Stimulated activated naive CD8-positive, alpha-beta T cell treated with anti-CD3 and anti-CD28 coated beads, Interleukin-15, amount 100 ng/mL, for 72 hours (primary cell): ENCODE data around the gene AGTRAP.
A peak's percentile ranks its signal among the peaks of the same experiment; 100 is the strongest.

Experiments
- ATAC-seq: fragments of 150-1000 bp; cut with Tn5 transposase; 2 replicates; pipeline ENCODE4 v1.10.0; 2021; ENCODE audit warnings: mild to moderate bottlenecking, moderate library complexity
- DNase-seq, 2 donors: peaks; one replicate each; pipeline ENCODE4 v3.0.0; 2021 to 2022
- H3K27ac Mint-ChIP-seq, 2 donors: one replicate each; pipeline ENCODE4 v1.8.0; 2022; ENCODE audit warnings: mild to moderate bottlenecking in 2 of 2, mixed read lengths in 2 of 2, moderate library complexity in 2 of 2
- H3K27me3 Mint-ChIP-seq: one replicate; pipeline ENCODE4 v1.8.0; 2022; ENCODE audit warnings: mixed read lengths
- H3K4me1 Mint-ChIP-seq: one replicate; pipeline ENCODE4 v1.8.0; 2022; ENCODE audit warnings: mild to moderate bottlenecking, mixed read lengths
- H3K4me3 Mint-ChIP-seq, 2 donors: one replicate each; pipeline ENCODE4 v1.8.0; 2022; ENCODE audit warnings: mild to moderate bottlenecking in 2 of 2, mixed read lengths in 2 of 2, moderate library complexity in 1 of 2
- H3K9me3 Mint-ChIP-seq, 2 donors: one replicate each; pipeline ENCODE4 v1.8.0; 2022; ENCODE audit warnings: mixed read lengths in 2 of 2

The AGTRAP gene

DNA sequence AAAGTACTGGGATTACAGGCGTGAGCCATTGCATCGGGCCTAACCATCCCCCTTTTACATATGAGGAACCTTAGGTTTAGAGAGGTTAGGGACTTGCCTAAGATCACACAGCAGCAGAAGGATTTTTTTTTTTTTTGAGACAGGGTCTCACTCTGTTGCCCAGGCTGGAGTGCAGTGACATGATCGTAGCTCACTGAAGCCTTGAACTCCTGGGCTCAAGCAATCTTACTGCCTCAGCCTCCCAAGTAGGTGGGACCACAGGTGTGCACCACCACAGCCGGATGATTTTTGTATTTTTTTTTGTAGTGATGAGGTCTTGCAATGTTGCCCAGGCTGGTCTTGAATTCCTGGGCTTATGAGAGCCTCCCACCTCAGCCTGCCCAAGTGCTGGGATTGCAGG is 23.9 kb downstream of the AGTRAP start:
- no peaks in the 10 kb centered on the region for H3K9me3 Mint-ChIP-seq
- no peak overlapping the region for H3K4me3 Mint-ChIP-seq
- peaks cover 15% of the 10 kb centered on the region for H3K4me1 Mint-ChIP-seq
- H3K27ac Mint-ChIP-seq: no peak overlapping the region
- ATAC-seq: no peak
- no peak for DNase-seq
- H3K27me3 Mint-ChIP-seq: peaks cover 41% of the 10 kb centered on the region

DNA sequence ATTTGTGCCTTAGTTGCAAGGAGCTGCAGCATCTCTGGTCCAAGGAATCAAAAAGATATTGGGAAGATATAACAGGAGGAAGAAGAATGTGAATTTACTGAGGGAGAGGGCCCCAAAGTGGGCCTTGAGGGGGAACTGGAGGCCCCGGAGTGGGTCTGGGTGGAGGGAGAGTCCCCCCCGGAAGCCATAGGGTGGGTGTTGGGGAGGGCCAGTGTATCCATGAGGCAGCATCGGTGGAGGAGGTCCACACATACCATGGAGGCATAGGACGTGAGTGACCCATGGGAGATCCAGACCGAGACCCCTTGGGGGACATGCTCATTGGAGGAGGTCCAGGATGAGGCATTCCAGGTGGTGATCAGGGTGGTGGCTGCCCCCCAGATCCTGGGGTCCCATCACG is 25.3 kb downstream of the AGTRAP start:
- ATAC-seq (no peak), DNase-seq (no peak)
- Mint-ChIP-seq H3K4me1 (peaks cover 15% of the 10 kb centered on the region), H3K27ac (no peak overlapping the region), H3K9me3 (no peaks in the 10 kb centered on the region), H3K27me3 (peaks cover 41% of the 10 kb centered on the region), H3K4me3 (no peak overlapping the region)

DNA sequence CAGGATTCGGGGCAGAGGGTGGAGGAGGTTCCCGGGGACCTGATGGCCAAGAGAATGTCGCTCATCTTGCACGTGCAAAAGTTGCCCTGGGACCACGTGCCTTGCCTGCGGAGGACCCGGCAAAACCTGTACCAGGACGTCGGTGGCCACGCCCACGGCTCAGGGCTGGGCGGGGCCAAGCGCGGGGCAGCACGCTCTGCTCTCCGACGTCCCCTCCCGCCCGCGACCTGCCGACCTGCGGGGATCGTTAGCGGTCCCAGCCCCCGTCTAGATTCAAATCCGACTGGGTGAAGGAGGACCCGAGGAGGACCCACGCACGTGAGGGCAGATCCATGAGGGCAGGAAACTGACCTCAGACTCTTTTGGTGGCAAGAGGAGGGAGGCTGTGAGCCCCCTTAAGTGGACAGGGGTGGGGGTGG is 26.1 kb downstream of the AGTRAP start, which contains the start of gene C1orf167:
Gene C1orf167 (plus strand): TSS at position 206 of the 419 bp plus-strand sequence. CDS start 2,208 bp downstream, outside the sequence.
- no peak within 1 kb of the TSS for H3K27ac Mint-ChIP-seq
- peaks cover 15% of the 10 kb centered on the region for H3K4me1 Mint-ChIP-seq
- DNase-seq (no peak), ATAC-seq (peak; percentile 43)
- H3K9me3 Mint-ChIP-seq: no peaks in the 10 kb centered on the region
- H3K27me3 Mint-ChIP-seq: peaks cover 41% of the 10 kb centered on the region
- peak within 1 kb of the TSS in 1 of 2 donors; percentile 39 for H3K4me3 Mint-ChIP-seq

DNA sequence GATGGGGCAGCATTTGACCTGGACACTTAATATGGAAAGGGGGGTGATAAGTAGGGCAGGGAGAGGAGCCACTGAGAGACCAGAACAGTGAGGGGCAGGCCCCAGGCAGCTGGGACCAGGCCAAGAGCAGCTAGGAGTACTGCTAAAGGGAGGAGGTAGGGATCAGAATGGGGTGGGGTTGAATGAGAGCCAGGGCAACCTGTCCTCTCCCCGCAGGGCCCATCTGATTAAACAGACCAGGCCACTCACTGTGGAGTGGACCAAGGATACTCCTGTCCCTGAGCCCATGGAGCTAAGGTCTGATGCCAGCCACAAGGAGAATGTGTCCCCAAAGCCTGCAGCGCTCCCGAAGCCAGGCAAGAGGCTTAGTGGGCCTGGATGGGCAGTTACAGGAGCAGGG is 28.2 kb downstream of the AGTRAP start:
- no peak overlapping the region for H3K4me3 Mint-ChIP-seq
- no peak overlapping the region for H3K27ac Mint-ChIP-seq
- peaks cover 41% of the 10 kb centered on the region for H3K27me3 Mint-ChIP-seq
- no peak for DNase-seq
- no peak for ATAC-seq
- H3K9me3 Mint-ChIP-seq: no peaks in the 10 kb centered on the region
- peaks cover 15% of the 10 kb centered on the region for H3K4me1 Mint-ChIP-seq

DNA sequence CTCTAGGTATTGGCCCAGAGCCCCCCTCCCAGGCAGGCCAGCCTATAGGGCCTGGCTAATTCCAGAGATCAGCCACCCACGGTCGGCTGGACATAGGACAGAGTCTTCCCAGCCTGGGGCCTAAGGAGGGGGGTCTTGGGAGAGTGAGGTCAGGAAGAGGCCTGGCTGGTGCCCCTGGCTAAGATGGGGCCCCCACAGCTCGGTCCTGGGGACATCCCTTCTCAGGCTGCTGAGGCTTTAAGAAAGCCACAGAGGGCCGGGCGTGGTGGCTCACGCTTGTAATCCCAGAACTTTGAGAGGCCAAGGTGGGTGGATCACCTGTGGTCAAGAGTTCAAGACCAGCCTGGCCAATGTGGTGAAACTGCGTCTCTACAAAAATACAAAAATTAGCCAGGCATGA is 28.6 kb downstream of the AGTRAP start:
- ATAC-seq: no peak
- no peak for DNase-seq
- Mint-ChIP-seq H3K9me3 (no peaks in the 10 kb centered on the region), H3K27me3 (peaks cover 41% of the 10 kb centered on the region), H3K27ac (no peak overlapping the region), H3K4me3 (no peak overlapping the region), H3K4me1 (peaks cover 15% of the 10 kb centered on the region)

DNA sequence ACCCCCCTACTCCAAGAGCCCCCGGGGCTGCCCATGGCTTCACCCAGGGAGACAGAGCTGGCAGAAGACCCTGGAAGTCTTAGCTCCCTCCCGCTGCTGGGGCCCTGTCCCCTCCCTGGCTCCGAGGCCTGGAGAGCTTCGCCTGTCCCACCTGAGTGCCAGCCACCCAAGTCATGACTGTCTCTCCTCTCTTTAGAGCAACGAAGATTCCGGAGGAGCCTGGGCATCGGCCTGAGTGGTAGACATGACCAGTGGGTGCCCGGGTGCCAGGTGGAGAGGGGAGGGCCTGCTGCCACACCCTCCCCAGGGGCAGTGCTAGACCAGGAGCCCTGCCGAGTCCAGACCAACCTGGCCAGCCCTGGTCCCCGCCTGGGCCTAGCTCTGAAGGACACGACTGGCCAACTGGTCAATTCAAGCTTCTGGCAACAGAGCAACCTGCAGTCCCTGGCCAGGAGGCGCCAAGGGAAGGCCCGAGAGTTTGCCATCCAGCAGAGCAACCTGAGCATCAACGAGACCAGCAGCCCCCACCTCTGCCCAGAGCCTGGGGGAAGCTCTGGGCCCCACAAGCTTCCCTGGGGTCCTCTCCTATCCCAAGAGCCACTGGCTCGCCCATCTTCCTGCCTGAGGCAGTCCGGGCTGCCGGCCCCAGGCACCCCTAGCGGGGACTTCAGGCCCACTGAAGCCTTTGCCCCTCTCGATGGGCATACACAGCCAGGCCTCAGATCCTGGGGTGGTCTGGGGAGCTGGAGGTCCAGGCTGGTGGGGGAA is 29.9 kb downstream of the AGTRAP start:
- Mint-ChIP-seq H3K27me3 (peaks cover 32% of the 10 kb centered on the region), H3K27ac (no peak overlapping the region), H3K4me3 (no peak overlapping the region), H3K4me1 (peaks cover 15% of the 10 kb centered on the region), H3K9me3 (no peaks in the 10 kb centered on the region)
- DNase-seq: no peak
- no peak for ATAC-seq

DNA sequence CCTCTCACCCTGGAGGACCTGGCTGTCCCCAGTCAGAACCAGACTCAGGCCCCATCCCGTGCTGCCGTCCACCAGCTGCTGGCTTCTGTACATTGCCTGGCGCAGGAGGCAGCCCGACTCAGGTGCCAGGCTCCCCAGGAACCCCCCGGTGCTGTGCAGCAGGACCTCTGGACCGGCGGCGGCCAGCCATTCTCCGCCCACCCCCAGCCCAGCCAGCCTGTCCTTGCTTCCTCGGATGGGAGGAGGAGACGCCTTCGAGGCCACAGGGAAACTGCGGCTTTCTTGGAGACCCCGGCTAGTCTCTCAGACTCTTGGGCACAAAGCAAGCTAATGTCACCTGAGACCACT is 30.5 kb downstream of the AGTRAP start:
- ATAC-seq: no peak
- H3K4me1 Mint-ChIP-seq: peaks cover 13% of the 10 kb centered on the region
- H3K27ac Mint-ChIP-seq: no peak overlapping the region
- H3K9me3 Mint-ChIP-seq: no peaks in the 10 kb centered on the region
- DNase-seq: no peak
- H3K27me3 Mint-ChIP-seq: peaks cover 26% of the 10 kb centered on the region
- no peak overlapping the region for H3K4me3 Mint-ChIP-seq

DNA sequence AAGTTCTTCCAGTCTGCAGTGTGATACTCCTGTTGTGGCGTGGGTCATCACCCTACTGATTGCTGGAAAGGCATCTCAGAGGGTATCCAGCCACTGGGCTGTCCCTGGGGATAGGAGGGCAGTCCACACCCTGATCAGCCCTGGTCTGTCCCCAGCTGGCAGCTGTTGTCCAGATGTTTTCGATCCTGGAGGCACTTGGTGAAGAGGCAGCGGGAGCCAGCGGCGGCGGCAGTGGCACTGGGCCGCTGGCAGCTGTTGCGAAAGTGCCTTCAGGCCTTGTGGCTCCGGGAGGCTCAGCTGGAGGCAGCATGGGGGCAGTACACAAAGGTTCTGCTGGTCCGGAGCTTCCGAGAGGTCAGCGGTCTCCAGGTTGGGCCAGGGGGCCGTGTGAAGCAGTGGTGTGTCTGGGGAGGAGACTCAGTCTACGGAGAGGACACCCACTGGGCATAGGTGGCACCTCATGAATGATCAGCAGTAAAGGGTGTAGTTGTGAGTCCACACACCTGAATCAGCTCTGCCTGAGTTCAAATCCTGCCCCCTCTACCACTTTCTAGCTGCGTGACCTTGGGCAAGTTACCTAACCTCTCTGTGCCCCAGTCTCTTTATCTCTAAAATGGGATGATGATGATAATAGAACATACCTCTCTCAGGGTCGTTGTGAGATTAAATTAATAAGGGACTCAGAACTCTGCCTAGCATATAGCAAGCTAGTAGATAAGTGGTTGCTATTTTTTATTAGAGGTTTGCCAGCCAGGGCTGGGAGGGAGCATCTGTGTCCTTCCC is 32.2 kb downstream of the AGTRAP start:
- Mint-ChIP-seq H3K27me3 (peaks cover 9% of the 10 kb centered on the region), H3K9me3 (no peaks in the 10 kb centered on the region), H3K4me1 (no peaks in the 10 kb centered on the region), H3K27ac (no peak overlapping the region), H3K4me3 (no peak overlapping the region)
- ATAC-seq (no peak), DNase-seq (no peak)

DNA sequence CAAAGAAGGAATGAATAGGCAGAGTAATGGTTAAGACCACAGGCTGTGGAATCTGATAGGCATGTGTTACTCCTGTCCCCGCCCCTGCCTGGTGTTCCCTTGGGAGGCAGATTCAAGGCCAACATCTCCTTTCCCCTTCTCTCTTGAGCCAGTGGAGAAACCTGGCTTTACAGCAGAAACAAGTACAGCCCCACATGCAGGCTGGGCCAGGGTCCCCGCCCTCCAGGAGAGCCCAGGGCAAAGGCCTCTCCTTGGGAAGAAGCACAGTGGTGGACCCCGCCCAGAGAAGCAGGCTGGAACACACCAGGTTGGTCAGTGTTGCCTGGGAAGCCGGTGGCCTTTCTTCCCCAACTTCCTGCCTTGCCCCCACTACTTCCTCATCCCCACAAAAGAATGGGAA is 32.9 kb downstream of the AGTRAP start:
- H3K27me3 Mint-ChIP-seq: peaks cover 2% of the 10 kb centered on the region
- ATAC-seq: no peak
- DNase-seq: no peak
- no peak overlapping the region for H3K4me3 Mint-ChIP-seq
- no peaks in the 10 kb centered on the region for H3K4me1 Mint-ChIP-seq
- H3K27ac Mint-ChIP-seq: no peak overlapping the region
- H3K9me3 Mint-ChIP-seq: no peaks in the 10 kb centered on the region

DNA sequence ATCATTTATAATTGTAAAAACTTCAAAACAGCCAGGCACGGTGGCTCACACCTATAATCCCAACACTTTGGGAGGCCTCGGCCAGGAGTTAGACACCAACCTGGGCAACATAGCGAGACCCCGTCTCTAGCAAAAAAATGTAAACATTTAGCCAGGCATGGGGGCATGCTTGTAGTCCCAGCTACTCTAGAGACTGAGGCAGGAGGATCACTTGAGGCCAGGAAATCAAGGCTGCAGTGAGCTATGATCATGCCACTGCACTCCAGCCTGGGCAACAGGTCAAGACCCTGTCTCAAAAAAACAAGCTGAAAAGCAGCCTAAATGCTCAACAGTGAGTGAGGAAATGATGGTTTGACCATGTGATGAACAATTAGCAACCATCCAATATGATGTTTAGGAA is 33.3 kb downstream of the AGTRAP start:
- no peaks in the 10 kb centered on the region for H3K9me3 Mint-ChIP-seq

DNA sequence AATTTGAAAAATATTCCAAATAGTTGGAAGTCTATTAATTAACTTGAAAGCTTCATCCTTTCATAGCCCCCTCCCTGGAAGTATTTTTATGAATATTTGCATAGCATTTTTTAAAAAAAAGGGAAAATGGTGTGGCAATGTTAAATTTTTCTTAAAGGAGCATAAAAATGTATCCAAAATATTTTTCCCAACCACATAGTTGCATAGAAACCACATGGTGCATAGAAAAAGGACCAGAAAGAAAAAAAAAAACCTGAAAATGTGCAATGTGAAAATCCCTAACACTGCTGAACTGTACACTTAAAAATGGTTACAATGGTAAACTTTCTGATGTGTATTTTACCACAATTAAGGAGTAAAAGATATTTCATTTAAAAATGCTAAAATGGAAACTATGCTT is 34.1 kb downstream of the AGTRAP start:
- H3K27ac Mint-ChIP-seq: no peak overlapping the region
- H3K9me3 Mint-ChIP-seq: no peaks in the 10 kb centered on the region
- ATAC-seq: no peak
- H3K4me1 Mint-ChIP-seq: no peaks in the 10 kb centered on the region
- no peak overlapping the region for H3K4me3 Mint-ChIP-seq
- DNase-seq: no peak
- no peaks in the 10 kb centered on the region for H3K27me3 Mint-ChIP-seq

More for the DNA sequence above, 33.3 kb downstream of the AGTRAP start:
- Mint-ChIP-seq H3K27ac (no peak overlapping the region), H3K27me3 (no peaks in the 10 kb centered on the region), H3K4me3 (no peak overlapping the region), H3K4me1 (no peaks in the 10 kb centered on the region)
- no peak for ATAC-seq
- no peak for DNase-seq

DNA sequence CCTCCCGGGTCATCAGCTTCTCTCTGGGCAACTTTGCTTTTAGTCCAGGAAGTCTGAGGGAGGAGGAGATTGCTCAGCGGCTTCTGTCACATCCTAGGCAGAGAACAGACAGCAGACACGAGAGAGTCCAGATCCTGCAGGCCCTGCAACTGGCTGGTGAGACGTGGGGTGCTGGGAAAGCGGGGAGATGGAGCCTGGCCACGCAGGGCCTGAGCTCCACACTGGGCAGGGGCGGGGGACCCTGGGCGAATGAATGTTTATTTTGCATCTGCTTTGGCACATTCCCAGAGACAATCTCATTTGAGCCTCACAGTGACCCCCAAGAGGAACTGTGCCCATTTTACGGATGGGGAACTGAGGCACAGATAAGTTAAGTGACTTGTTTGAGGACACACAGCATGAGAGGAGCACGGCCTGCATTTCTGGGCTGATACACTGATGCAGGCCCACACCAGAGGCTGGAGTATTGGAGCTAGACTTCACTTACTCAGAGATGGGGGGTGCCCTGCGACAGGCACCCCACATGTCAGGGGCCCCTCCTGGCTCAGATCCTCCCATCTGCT is 35.6 kb downstream of the AGTRAP start:
- Mint-ChIP-seq H3K27me3 (no peaks in the 10 kb centered on the region), H3K9me3 (no peaks in the 10 kb centered on the region), H3K4me1 (no peaks in the 10 kb centered on the region), H3K27ac (no peak overlapping the region), H3K4me3 (no peak overlapping the region)
- DNase-seq (no peak), ATAC-seq (no peak)

DNA sequence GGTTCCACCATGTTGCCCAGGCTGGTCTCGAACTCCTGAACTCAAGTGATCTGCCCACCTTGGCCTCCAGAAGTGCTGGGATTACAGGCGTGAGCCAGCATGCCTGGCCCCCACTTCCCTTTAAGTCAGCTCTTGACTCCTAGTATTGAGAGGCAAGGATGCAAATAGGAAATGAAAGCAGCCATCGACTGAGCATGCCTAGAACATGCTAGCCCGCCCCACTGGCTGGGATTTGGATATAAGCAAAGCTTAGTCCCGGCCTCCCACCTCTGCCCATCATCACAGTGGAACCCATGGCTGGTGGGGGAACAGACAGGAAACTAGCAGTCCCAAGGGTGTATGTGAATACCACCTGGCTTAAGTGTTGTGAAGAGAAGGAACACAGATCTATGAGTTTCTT is 36.5 kb downstream of the AGTRAP start:
- no peak overlapping the region for H3K4me3 Mint-ChIP-seq
- no peaks in the 10 kb centered on the region for H3K27me3 Mint-ChIP-seq
- H3K4me1 Mint-ChIP-seq: no peaks in the 10 kb centered on the region
- H3K9me3 Mint-ChIP-seq: no peaks in the 10 kb centered on the region
- DNase-seq: no peak
- ATAC-seq: no peak
- no peak overlapping the region for H3K27ac Mint-ChIP-seq

DNA sequence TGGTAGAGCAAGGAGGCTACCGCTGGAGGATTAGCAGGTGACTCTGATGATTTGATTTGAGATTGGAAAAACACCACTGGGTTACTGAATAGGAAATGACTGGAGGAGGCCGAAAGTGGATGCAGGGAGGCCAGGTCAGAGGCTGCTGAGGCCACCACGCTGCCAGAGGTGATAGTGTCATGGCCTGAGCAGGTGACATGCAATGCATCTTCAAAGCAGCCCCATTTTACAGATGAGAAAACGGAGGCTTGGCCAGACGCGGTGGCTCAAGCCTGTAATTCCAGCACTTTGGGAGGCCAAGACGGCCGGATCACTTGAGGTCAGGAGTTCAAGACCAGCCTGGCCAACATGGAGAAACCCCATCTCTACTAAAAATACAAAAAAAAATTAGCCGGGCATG is 38.8 kb downstream of the AGTRAP start:
- H3K4me1 Mint-ChIP-seq: no peaks in the 10 kb centered on the region
- ATAC-seq (no peak), DNase-seq (no peak)
- H3K4me3 Mint-ChIP-seq: no peak overlapping the region
- H3K27me3 Mint-ChIP-seq: no peaks in the 10 kb centered on the region
- no peaks in the 10 kb centered on the region for H3K9me3 Mint-ChIP-seq
- H3K27ac Mint-ChIP-seq: no peak overlapping the region

DNA sequence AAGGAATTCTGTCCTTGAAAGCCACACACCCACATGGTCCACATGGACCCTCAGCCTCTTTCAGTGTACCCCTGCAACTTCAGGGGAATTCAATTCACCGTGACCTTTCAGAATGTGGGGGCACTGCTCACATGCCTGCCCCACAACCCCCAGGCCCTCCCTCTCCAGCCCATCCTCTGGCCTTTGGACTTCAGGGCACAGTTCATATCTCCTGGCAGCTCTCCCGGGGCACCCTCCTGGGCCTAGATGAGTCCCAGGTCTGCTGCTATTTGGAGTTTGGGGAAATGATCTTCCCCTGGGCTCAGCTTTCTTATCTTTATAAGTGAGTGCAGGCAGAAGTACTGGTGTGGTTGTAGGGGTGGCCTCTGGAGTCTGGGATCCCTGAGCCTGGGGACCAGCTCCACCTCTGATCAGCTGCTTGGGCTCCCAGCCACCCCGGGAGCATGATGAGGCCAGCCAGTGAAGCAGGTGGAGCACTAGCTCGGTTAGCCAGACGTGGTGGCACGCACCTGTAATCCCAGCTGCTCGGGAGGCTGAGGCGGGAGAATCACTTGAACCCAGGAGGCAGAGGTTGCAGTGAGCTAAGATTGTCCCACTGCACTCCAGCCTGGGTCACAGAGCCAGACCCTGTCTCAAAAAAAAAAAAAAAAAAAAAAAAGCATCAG is 41.9 kb downstream of the AGTRAP start:
- Mint-ChIP-seq H3K4me1 (no peaks in the 10 kb centered on the region), H3K4me3 (no peak overlapping the region), H3K27ac (no peak overlapping the region), H3K9me3 (no peaks in the 10 kb centered on the region), H3K27me3 (no peaks in the 10 kb centered on the region)
- no peak for DNase-seq
- ATAC-seq: no peak

DNA sequence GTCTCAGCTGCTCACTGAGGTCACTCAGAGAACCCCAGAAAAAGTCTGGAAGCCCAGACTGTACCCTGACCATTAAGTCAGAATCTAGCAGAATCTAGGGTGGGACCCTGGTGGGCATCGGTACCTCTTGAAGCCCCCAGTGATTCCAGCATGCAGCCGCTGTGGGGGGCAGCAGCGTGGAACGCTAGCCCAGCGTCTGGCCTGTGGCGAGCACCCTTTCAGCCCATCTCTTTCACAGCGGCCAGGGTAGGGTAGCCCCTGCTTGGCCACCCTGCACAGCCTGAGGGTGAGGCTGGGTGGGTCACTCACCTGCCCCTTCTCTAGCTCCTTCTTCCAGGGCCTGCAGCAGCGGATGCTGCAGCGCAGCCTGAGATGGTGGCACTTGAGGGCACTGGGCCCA is 42.4 kb downstream of the AGTRAP start:
- ATAC-seq (no peak), DNase-seq (no peak)
- no peaks in the 10 kb centered on the region for H3K27me3 Mint-ChIP-seq
- H3K9me3 Mint-ChIP-seq: no peaks in the 10 kb centered on the region
- H3K4me1 Mint-ChIP-seq: no peaks in the 10 kb centered on the region
- no peak overlapping the region for H3K4me3 Mint-ChIP-seq
- no peak overlapping the region for H3K27ac Mint-ChIP-seq
